Endothelial cell of umbilical vein (primary cell): ENCODE data around the gene COPRS. TPM values are rescaled to one million over a fixed set of nuclear protein-coding genes. Genes with fewer than 3 reads are reported as not detected.
A peak's percentile ranks its signal among the peaks of the same experiment; 100 is the strongest.

Source experiments
- BruUV-seq: library from RNA; stranded (reverse); fragments of 400-500 nt; replicated peaks from 2 replicates; lab custom pipeline; 2021; lab: Mats Ljungman, UMichigan
- CTCF ChIA-PET: fragments of 300-600, 350-600 bp; sonication (Branson Sonifier 250); formaldehyde crosslinking; loops from one replicate; lab custom pipeline; 2021; ENCODE audit warnings: antibody characterized with exemption, inconsistent platforms; lab: Charles Lee
- POLR2A ChIA-PET: fragments of 300-600, 350-600 bp; sonication (Branson Sonifier 250); formaldehyde crosslinking; loops from one replicate; lab custom pipeline; 2021; ENCODE audit warnings: antibody characterized with exemption, inconsistent platforms; lab: Charles Lee
- DNase-seq: peaks from one replicate; pipeline ENCODE4 v3.0.0-alpha.2; 2011; ENCODE audit warnings: low read depth, low spot score
- FAIRE-seq: peaks from 2 replicates; lab custom pipeline; 2011; peaks lifted over from hg19 to GRCh38; lab: Jason Lieb, UNC
- H2AFZ ChIP-seq: 2 replicates; pipeline ENCODE4 v1.6.0; 2012; ENCODE audit warnings: low read depth, low read length, control low read depth, inconsistent platforms
- H3K27ac ChIP-seq: 2 replicates; pipeline ENCODE4 v1.5.1; 2011; ENCODE audit warnings: low read depth, mild to moderate bottlenecking, control low read depth, low read length, moderate library complexity; ENCODE audit not compliant: insufficient read depth
- H3K27me3 ChIP-seq, 2 experiments: 2 replicates each; pipeline versions ENCODE4 v1.6.0 to v1.6.1; 2011; ENCODE audit warnings: low read length in 2 of 2, mixed read lengths in 1 of 2; ENCODE audit not compliant: control insufficient read depth in 2 of 2, insufficient read depth in 2 of 2
- H3K36me3 ChIP-seq, 2 experiments: 2 replicates in 1 of 2; 3 replicates in 1 of 2; pipeline ENCODE4 v1.5.1; 2011; ENCODE audit warnings: low read length in 2 of 2, mild to moderate bottlenecking in 1 of 2, moderate library complexity in 1 of 2; ENCODE audit not compliant: control insufficient read depth in 2 of 2, insufficient read depth in 2 of 2; ENCODE audit errors: extremely low read depth in 1 of 2
- H3K4me1 ChIP-seq: 3 replicates; pipeline ENCODE4 v1.5.1; 2011; ENCODE audit warnings: mild to moderate bottlenecking, low read length; ENCODE audit not compliant: control insufficient read depth, insufficient read depth; ENCODE audit errors: extremely low read depth
- H3K4me2 ChIP-seq: 2 replicates; pipeline ENCODE4 v1.6.1; 2011; ENCODE audit warnings: low read length, control low read depth, mixed read lengths; ENCODE audit not compliant: insufficient read depth
- H3K4me3 ChIP-seq, 3 experiments: fragments of 200-600 bp in 1 of 3; sonication (generic), shearing (Covaris generic) in 1 of 3; replicated peaks in 1 of 3; 2 replicates each; pipeline ENCODE4 v1.5.1; 2011 to 2016; ENCODE audit warnings: control low read depth in 3 of 3, low read length in 3 of 3, mild to moderate bottlenecking in 2 of 3, inconsistent platforms in 1 of 3, low read depth in 1 of 3, moderate library complexity in 1 of 3; ENCODE audit not compliant: insufficient read depth in 1 of 3
- H3K79me2 ChIP-seq: 2 replicates; pipeline ENCODE4 v1.6.0; 2012; ENCODE audit warnings: low read length, inconsistent platforms; ENCODE audit not compliant: control insufficient read depth, insufficient read depth
- H3K9ac ChIP-seq: replicated peaks from 2 replicates; pipeline ENCODE3; 2011; ENCODE audit warnings: low read length, control low read depth; ENCODE audit not compliant: insufficient read depth; ENCODE audit errors: extremely low read depth
- H3K9me1 ChIP-seq: replicated peaks from 3 replicates; pipeline ENCODE4 v1.6.0; 2011; ENCODE audit warnings: mild to moderate bottlenecking, low read length; ENCODE audit not compliant: control insufficient read depth, insufficient read depth; ENCODE audit errors: extremely low read depth
- H3K9me3 ChIP-seq: replicated peaks from 2 replicates; pipeline ENCODE4 v1.5.1; 2012; ENCODE audit warnings: low read length, inconsistent platforms; ENCODE audit not compliant: control insufficient read depth, insufficient read depth
- H4K20me1 ChIP-seq: replicated peaks from 2 replicates; pipeline ENCODE3; 2011; ENCODE audit warnings: mild to moderate bottlenecking, low read length; ENCODE audit not compliant: control insufficient read depth, insufficient read depth; ENCODE audit errors: extremely low read depth
- EZH2 ChIP-seq: IDR thresholded peaks from 2 replicates; pipeline ENCODE4 v1.6.1; 2012; ENCODE audit warnings: borderline replicate concordance, low read depth, mild to moderate bottlenecking, moderate library complexity, low read length, inconsistent platforms; ENCODE audit not compliant: severe bottlenecking
- FOS ChIP-seq: IDR thresholded peaks from 2 replicates; pipeline ENCODE4 v1.6.1; 2011; ENCODE audit warnings: mild to moderate bottlenecking, low read length, moderate library complexity, borderline replicate concordance; ENCODE audit not compliant: insufficient read depth
- GATA2 ChIP-seq: IDR thresholded peaks from 2 replicates; pipeline ENCODE4 v1.7.0; 2011; ENCODE audit warnings: low read depth, mild to moderate bottlenecking, moderate library complexity, mixed read lengths, low read length; ENCODE audit not compliant: insufficient read length, insufficient read depth
- POLR2A ChIP-seq: IDR thresholded peaks from 2 replicates; pipeline ENCODE4 v1.6.1; 2012; ENCODE audit warnings: low read depth, mild to moderate bottlenecking, control low read depth, low read length
- POLR2AphosphoS5 ChIP-seq: IDR thresholded peaks from 2 replicates; pipeline ENCODE4 v1.6.1; 2012; ENCODE audit warnings: low read depth, mild to moderate bottlenecking, control low read depth, low read length, moderate library complexity; ENCODE audit not compliant: insufficient read depth
- dilution Hi-C: fragments of 300-500 bp; cut with MboI; formaldehyde crosslinking; loops from one replicate; pipeline ENCODE4 v1.15.0; 2019; ENCODE audit warnings: low sequenced_read_pairs; ENCODE audit not compliant: extremely low pct_ligation_motif_present
- intact Hi-C: fragments of 100-400 bp; cut with micrococcal nuclease; formaldehyde crosslinking; loops from one replicate; pipeline ENCODE4 v1.10.0; 2022
- polyA plus RNA-seq, 4 experiments: library from polyadenylated mRNA; depleted of rRNA in 3 of 4; stranded (reverse) in 3 of 4; unstranded in 1 of 4; fragments of >200 nt; gene quantifications; 2 replicates each; pipeline versions ENCODE4 v1.2.1 to v1.2.3, GENCODE V29; 2011 to 2012; ENCODE audit warnings: missing spikeins in 1 of 4
- total RNA-seq: library from RNA; stranded (reverse); gene quantifications from 2 replicates; pipeline ENCODE4 v1.2.3, GENCODE V29; 2021
- TF ChIP-seq, protein P1 (sequence below): IDR thresholded peaks from 2 replicates; pipeline ENCODE4 v1.6.1; 2011; ENCODE audit not compliant: insufficient read depth, insufficient read length
- TF ChIP-seq, protein P2 (sequence below), 2 donors: IDR thresholded peaks; 1 replicate in 1 of 2; 2 replicates in 1 of 2; pipeline ENCODE4 v1.5.1; 2011; ENCODE audit warnings: low read length in 2 of 2, mild to moderate bottlenecking in 2 of 2, moderate library complexity in 2 of 2, control low read depth in 1 of 2, inconsistent platforms in 1 of 2, low read depth in 1 of 2; ENCODE audit not compliant: insufficient read depth in 1 of 2; ENCODE audit errors: extremely low read depth in 1 of 2

Gene COPRS
- total and polyA plus RNA-seq, 2 donors (not counting 3 experiments of a cell fraction or from before 2014, with no cell fraction given), result 43.1 to 48.0 TPM

DNA sequence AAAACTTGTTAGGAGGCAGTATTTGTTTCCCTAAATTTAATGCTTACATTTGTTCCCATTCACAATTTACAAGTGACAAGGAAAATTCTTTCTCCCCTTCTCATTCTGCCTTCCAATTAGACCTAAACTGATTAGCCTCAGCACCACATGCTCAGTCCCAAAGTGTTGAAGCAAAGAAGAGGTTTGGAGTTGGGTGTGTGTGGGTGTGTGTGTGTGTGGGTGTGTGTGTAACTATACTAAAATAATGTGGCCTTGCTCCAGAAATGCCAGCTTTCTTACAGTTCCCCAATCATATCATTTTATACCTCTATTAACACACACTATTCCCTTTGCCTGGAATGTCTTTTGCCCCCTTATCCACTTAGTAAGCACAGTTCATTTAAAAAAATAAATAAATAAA lies 49.3 kb upstream of the COPRS start:
- dilution Hi-C loops (no loop called here), intact Hi-C loops (no loop called here)
- no peak overlapping the region for H3K4me2 ChIP-seq
- H3K4me1 ChIP-seq, result no peaks in the 10 kb centered on the region
- no peaks in the 10 kb centered on the region for H3K9me3 ChIP-seq
- H2AFZ ChIP-seq, result no peak overlapping the region
- H3K27me3 ChIP-seq, result peaks cover 6 to 18% of the 10 kb centered on the region in 2 experiments
- H3K4me3 ChIP-seq, result no peak overlapping the region
- CTCF ChIA-PET, result no interaction called here
- no peaks in the 10 kb centered on the region for H3K79me2 ChIP-seq
- H4K20me1 ChIP-seq, result no peaks in the 10 kb centered on the region
- no TSS peak for BruUV-seq
- FAIRE-seq (no peak), DNase-seq (no peak)
- no peaks in the 10 kb centered on the region for H3K36me3 ChIP-seq
- H3K9me1 ChIP-seq, result no peaks in the 10 kb centered on the region
- H3K27ac ChIP-seq, result no peak overlapping the region
- TF ChIP-seq EZH2 (no peak), POLR2A (no peak), FOS (no peak), GATA2 (no peak), POLR2AphosphoS5 (no peak)
- TF ChIP-seq, protein P1, sequence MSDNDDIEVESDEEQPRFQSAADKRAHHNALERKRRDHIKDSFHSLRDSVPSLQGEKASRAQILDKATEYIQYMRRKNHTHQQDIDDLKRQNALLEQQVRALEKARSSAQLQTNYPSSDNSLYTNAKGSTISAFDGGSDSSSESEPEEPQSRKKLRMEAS, result no peak
- POLR2A ChIA-PET, result no interaction called here
- H3K9ac ChIP-seq, result no peak overlapping the region

- no peaks in the 10 kb centered on the region for H3K79me2 ChIP-seq
- intact Hi-C loops, result no loop called here
- H3K36me3 ChIP-seq, result no peaks in the 10 kb centered on the region
- FAIRE-seq (no peak), DNase-seq (peak; percentile 78)
- TF ChIP-seq, protein P2, sequence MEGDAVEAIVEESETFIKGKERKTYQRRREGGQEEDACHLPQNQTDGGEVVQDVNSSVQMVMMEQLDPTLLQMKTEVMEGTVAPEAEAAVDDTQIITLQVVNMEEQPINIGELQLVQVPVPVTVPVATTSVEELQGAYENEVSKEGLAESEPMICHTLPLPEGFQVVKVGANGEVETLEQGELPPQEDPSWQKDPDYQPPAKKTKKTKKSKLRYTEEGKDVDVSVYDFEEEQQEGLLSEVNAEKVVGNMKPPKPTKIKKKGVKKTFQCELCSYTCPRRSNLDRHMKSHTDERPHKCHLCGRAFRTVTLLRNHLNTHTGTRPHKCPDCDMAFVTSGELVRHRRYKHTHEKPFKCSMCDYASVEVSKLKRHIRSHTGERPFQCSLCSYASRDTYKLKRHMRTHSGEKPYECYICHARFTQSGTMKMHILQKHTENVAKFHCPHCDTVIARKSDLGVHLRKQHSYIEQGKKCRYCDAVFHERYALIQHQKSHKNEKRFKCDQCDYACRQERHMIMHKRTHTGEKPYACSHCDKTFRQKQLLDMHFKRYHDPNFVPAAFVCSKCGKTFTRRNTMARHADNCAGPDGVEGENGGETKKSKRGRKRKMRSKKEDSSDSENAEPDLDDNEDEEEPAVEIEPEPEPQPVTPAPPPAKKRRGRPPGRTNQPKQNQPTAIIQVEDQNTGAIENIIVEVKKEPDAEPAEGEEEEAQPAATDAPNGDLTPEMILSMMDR (IDR thresholded peaks at IDR 0.05; ENCODE audit: extremely low read depth in 1 of 2, insufficient read depth in 1 of 2, low read depth in 1 of 2, low read length in 2 of 2), result no peak
- TF ChIP-seq EZH2, result no peak
- H3K9ac ChIP-seq, result no peak overlapping the region
- dilution Hi-C loops, result no loop called here
- peaks cover 6 to 18% of the 10 kb centered on the region in 2 experiments for H3K27me3 ChIP-seq
- CTCF ChIA-PET, result no interaction called here
- H3K27ac ChIP-seq, result no peak overlapping the region
- H3K4me3 ChIP-seq, result no peak overlapping the region
- no peak overlapping the region for H2AFZ ChIP-seq
- H4K20me1 ChIP-seq, result no peaks in the 10 kb centered on the region
- H3K9me3 ChIP-seq, result no peaks in the 10 kb centered on the region
- no peaks in the 10 kb centered on the region for H3K9me1 ChIP-seq
- H3K4me2 ChIP-seq, result no peak overlapping the region
- no peaks in the 10 kb centered on the region for H3K4me1 ChIP-seq
- POLR2A ChIA-PET, result no interaction called here
- BruUV-seq, result no TSS peak
Observed at GRCh38 chr17:31907342-31907962, 48.4 kb upstream of the COPRS start.
